GM23248 (cell line): Measurements from ENCODE around the gene FRMD5.

Experiments used
- EZH2 ChIP-seq: fragments of 200-600 bp; sonication (generic); IDR thresholded peaks from 2 replicates; pipeline ENCODE4 v1.6.1; 2018; ENCODE audit warnings: antibody characterized with exemption, mild to moderate bottlenecking; ENCODE audit not compliant: insufficient read depth, poor library complexity, severe bottlenecking
- EZH2phosphoT487 ChIP-seq: fragments of 200-600 bp; sonication (generic); IDR thresholded peaks from 2 replicates; pipeline ENCODE4 v1.6.1; 2018; ENCODE audit warnings: antibody characterized with exemption, moderate library complexity, mild to moderate bottlenecking, low read depth; ENCODE audit not compliant: insufficient read depth

DNA sequence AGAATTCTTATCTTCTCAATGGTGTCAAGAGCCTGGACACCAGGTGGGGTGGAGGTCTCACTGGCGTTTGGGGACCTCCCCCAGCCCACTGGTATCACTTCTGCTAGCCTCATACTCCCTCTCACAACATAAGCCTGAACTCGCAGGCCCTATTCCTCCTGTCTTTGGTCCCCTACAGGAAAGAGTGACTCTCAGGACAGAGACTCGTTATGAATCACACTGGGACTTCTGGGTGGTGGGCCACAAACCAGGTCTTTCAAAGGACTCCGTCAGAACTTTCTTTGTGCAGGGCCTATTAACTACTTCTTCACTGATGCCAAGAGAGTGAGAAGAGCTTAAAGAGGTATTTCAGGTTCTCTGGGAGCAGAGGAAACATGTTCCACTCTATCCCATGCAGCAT is 267.9 kb downstream of the FRMD5 start:
- TF ChIP-seq EZH2phosphoT487 (no peak), EZH2 (no peak)
